ENCODE results near the gene PGR.

Gene PGR

DNA sequence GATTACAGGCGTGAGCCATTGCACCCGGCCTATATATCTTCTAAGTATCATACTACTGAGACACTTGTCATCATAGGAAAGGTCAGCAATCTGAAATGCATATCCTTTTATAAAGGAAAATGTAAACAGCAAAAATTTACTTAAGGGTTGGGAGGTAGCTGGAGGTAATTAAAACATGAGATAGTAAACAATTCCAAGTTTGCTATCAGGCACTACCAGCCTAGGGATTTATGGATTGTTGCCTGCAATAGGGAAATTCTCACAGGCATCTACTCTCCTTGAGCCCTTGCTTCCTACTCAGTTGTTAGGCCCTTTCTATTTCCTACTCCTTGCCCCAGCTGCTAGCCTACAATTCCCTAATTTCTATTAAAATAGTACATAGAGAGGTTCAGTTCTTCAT is 16.1 kb downstream of the PGR start:
- no peak for ATAC-seq (replicated peaks; ENCODE audit: extremely low read depth, poor library complexity, severe bottlenecking)
- Mint-ChIP-seq H3K27me3 (no peaks in the 10 kb centered on the region), H3K27ac (ENCODE audit: low read depth) (no peak overlapping the region), H3K4me3 (no peak overlapping the region), H3K36me3 (ENCODE audit: insufficient read depth) (no peaks in the 10 kb centered on the region), H3K4me1 (no peaks in the 10 kb centered on the region), H3K9me3 (peaks cover 21% of the 10 kb centered on the region)
- DNase-seq (ENCODE audit: low spot score in 2 of 2) = no peak

DNA sequence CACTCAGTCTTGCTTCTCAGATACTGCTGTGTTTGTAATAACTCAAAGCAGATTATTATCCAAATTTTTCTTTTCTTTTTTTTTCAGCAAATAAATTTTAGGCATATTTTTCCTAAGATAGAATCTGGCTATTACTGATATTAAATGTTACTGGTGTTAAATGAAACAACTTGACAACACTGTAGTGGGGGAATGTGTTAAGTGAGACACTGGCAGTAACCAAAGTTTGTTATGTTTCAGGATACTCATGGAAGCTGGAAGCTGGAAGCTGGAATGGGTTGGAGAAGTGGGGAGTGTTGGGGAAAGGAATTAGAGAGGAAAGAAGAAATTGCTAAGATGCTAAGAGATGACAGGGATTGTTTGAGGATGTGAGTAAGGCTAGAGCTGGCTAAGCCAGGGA is 24.9 kb downstream of the PGR start:
- no peak overlapping the region for H3K4me3 Mint-ChIP-seq
- no peak for ATAC-seq (replicated peaks; ENCODE audit: extremely low read depth, poor library complexity, severe bottlenecking)
- DNase-seq (ENCODE audit: low spot score in 2 of 2) = no peak
- H3K36me3 Mint-ChIP-seq (ENCODE audit: insufficient read depth) = no peaks in the 10 kb centered on the region
- no peaks in the 10 kb centered on the region for H3K4me1 Mint-ChIP-seq
- peaks cover 13% of the 10 kb centered on the region for H3K9me3 Mint-ChIP-seq
- H3K27me3 Mint-ChIP-seq = no peaks in the 10 kb centered on the region
- H3K27ac Mint-ChIP-seq (ENCODE audit: low read depth) = no peak overlapping the region

DNA sequence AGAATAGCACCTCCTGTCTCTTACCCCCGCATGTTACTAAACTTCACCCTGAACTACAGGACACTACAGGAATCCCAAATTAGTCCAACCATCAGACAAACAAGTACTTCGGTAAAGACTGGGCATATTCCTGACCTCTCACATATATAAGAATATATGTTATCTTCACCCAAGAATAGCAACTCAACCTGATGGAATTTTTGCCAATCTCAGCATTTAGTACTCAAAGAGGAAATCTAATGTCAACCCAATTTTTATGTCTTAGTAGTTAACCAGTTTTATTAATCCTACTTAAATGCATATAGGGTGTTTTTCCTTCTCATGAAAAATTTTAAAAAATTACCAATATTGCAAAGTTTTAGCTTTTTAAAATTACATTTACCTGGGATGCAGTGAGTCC is 26.2 kb downstream of the PGR start:
- Mint-ChIP-seq H3K27me3 (no peaks in the 10 kb centered on the region), H3K4me3 (no peak overlapping the region), H3K4me1 (no peaks in the 10 kb centered on the region), H3K9me3 (peaks cover 7% of the 10 kb centered on the region), H3K36me3 (ENCODE audit: insufficient read depth) (no peaks in the 10 kb centered on the region), H3K27ac (ENCODE audit: low read depth) (no peak overlapping the region)
- ATAC-seq (replicated peaks; ENCODE audit: extremely low read depth, poor library complexity, severe bottlenecking) (no peak), DNase-seq (ENCODE audit: low spot score in 2 of 2) (no peak)

DNA sequence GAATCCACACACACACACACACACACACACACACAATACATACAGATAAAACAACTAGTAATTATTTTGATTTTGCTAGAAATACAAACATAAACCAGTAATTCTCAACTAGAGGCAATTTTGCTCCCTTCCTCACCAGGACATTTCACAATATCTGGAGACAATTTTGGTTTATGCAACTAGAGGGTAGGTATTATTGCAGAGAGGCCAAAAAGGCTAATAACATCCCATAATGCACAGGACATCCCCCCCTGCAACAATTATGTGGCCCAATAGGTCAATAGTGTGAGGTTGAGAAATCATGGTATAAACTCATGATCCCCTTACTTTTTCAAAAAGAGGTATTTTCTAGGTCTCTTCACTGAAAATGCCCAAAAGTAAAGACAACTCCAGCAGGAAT is 29.0 kb downstream of the PGR start:
- H3K4me1 Mint-ChIP-seq = no peaks in the 10 kb centered on the region
- no peak overlapping the region for H3K27ac Mint-ChIP-seq (ENCODE audit: low read depth)
- H3K36me3 Mint-ChIP-seq (ENCODE audit: insufficient read depth) = no peaks in the 10 kb centered on the region
- DNase-seq (ENCODE audit: low spot score in 2 of 2) = no peak
- H3K9me3 Mint-ChIP-seq = peaks cover 13% of the 10 kb centered on the region
- no peaks in the 10 kb centered on the region for H3K27me3 Mint-ChIP-seq
- H3K4me3 Mint-ChIP-seq = no peak overlapping the region
- no peak for ATAC-seq (replicated peaks; ENCODE audit: extremely low read depth, poor library complexity, severe bottlenecking)

DNA sequence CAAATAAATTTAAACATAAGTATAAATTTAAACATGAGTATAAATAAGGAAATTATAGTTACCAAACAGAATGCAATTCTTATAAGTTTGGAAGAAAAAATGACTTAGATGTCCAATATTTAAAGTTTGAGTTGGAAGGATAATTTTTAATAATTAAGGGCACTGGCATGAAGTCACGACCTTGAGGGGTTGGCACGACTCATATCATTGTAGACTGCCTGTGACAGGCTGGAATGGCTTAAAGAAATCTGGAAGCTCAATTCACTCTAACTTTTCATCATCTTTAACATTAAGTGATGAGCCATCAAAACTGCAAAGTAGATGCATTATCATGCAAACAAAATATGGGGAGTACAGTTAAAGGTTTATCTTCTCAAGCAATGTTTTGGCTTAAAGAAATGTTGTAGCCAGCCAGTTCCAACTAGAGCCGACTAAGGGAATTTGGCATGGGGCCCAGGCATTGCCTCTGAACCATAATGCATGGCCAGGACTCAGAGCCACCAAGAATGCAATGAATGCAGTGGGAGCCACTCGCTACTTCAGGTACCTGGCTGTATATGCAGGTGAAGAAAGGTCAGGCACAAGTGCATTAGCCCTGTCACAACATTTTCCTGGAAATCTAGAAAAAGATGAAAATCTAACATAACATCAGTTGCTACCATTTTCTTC is 33.4 kb downstream of the PGR start:
- no peaks in the 10 kb centered on the region for H3K27me3 Mint-ChIP-seq
- H3K36me3 Mint-ChIP-seq (ENCODE audit: insufficient read depth) = no peaks in the 10 kb centered on the region
- DNase-seq (ENCODE audit: low spot score in 2 of 2) (no peak), ATAC-seq (replicated peaks; ENCODE audit: extremely low read depth, poor library complexity, severe bottlenecking) (no peak)
- no peak overlapping the region for H3K27ac Mint-ChIP-seq (ENCODE audit: low read depth)
- H3K9me3 Mint-ChIP-seq = peaks cover 18% of the 10 kb centered on the region
- H3K4me3 Mint-ChIP-seq = no peak overlapping the region
- no peaks in the 10 kb centered on the region for H3K4me1 Mint-ChIP-seq

DNA sequence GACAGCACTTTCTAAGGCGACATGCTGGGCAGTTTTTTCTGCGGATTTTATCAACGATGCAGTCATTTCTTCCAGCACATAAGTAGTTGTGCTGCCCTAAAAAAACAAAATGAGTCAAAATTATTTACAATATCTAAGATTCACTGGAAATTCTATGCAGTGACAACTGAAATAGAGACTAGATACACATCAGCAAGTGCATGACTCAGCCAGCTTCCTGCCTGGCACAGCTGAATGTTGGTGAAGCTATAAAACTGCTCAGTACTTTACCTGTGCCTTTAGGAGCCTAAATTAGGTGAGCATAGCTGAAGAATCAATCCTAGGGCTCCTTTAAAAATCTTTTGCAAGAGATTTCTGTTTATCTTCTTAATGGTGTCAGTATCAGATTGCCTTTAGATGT is 37.8 kb downstream of the PGR start:
- no peak for ATAC-seq (replicated peaks; ENCODE audit: extremely low read depth, poor library complexity, severe bottlenecking)
- H3K27ac Mint-ChIP-seq (ENCODE audit: low read depth) = no peak overlapping the region
- no peaks in the 10 kb centered on the region for H3K27me3 Mint-ChIP-seq
- no peak overlapping the region for H3K4me3 Mint-ChIP-seq
- DNase-seq (ENCODE audit: low spot score in 2 of 2) = no peak
- no peaks in the 10 kb centered on the region for H3K4me1 Mint-ChIP-seq
- H3K9me3 Mint-ChIP-seq = peaks cover 25% of the 10 kb centered on the region
- H3K36me3 Mint-ChIP-seq (ENCODE audit: insufficient read depth) = no peaks in the 10 kb centered on the region

DNA sequence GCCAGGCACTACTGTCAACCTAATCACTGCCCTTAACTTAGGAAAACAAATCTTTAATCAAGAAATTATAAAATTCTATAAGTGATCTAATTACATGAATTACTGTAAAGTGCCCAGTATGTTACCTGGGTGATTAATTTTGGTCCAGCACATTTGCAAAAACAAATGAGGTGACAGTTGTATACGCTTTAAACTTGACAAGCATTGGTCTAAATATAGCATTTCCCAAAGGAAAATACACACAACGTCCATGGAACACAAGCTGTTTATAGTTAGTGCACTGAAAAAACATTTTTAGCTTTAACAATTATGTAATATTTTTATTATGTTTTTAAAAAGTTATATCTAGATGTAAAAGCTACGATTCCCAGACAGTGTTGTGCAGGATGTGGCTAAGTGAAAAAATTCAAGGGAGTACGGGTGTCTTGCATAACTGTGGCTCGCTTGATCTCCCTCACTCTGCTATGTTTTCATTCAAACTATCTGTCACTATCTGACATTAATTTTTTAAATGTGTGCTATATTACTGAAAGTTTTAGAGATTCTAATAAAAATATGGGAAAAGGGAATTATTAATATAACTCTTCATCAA is 38.8 kb downstream of the PGR start:
- Mint-ChIP-seq H3K4me3 (no peak overlapping the region), H3K27ac (ENCODE audit: low read depth) (no peak overlapping the region), H3K36me3 (ENCODE audit: insufficient read depth) (no peaks in the 10 kb centered on the region), H3K27me3 (no peaks in the 10 kb centered on the region), H3K9me3 (peaks cover 25% of the 10 kb centered on the region), H3K4me1 (no peaks in the 10 kb centered on the region)
- DNase-seq (ENCODE audit: low spot score in 2 of 2) (no peak), ATAC-seq (replicated peaks; ENCODE audit: extremely low read depth, poor library complexity, severe bottlenecking) (no peak)

DNA sequence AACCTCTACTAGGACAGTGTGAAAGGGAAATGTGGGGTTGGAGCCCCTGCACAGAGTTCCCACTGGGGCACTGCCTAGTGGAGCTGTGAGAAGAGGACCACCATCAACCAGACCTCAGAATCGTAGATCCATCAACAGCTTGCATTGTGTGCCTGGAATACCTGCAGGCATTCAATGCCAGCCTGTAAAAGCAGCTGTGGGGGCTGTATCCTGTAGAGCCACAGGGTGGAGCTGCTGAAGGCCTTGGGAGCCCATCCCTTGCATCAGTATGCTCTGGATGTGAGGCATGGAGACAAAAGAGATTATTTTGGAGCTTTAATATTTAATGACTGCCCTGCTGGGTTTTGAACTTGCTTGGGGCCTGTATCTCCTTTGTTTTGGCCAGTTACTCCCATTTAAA is 46.3 kb downstream of the PGR start:
- no peak for DNase-seq (ENCODE audit: low spot score in 2 of 2)
- no peak overlapping the region for H3K27ac Mint-ChIP-seq (ENCODE audit: low read depth)
- no peak for ATAC-seq (replicated peaks; ENCODE audit: extremely low read depth, poor library complexity, severe bottlenecking)
- H3K9me3 Mint-ChIP-seq = peaks cover 28% of the 10 kb centered on the region
- H3K36me3 Mint-ChIP-seq (ENCODE audit: insufficient read depth) = no peaks in the 10 kb centered on the region
- H3K4me3 Mint-ChIP-seq = no peak overlapping the region
- H3K4me1 Mint-ChIP-seq = no peaks in the 10 kb centered on the region
- no peaks in the 10 kb centered on the region for H3K27me3 Mint-ChIP-seq

DNA sequence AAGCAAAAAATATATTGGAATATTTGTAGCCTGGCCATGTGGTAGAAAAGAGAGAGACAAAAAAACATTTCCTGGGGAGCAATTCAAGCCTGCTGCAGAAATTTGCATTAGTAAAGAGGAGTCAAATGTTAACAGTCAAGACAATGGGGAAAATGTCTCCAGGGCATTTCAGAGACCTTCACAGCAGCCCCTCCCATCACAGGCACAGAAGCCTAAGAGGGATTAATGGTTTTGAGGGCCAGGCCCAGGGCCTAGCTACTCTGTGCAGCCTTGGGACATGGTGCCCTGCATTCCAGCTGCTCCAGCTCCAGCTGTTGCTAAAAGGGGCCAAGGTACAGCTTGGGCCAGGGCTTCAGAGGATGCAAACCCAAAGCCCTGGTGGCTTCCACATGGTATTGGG is 46.8 kb downstream of the PGR start:
- H3K4me3 Mint-ChIP-seq = no peak overlapping the region
- no peaks in the 10 kb centered on the region for H3K27me3 Mint-ChIP-seq
- DNase-seq (ENCODE audit: low spot score in 2 of 2) = no peak
- H3K4me1 Mint-ChIP-seq = no peaks in the 10 kb centered on the region
- no peak for ATAC-seq (replicated peaks; ENCODE audit: extremely low read depth, poor library complexity, severe bottlenecking)
- H3K27ac Mint-ChIP-seq (ENCODE audit: low read depth) = no peak overlapping the region
- peaks cover 28% of the 10 kb centered on the region for H3K9me3 Mint-ChIP-seq
- no peaks in the 10 kb centered on the region for H3K36me3 Mint-ChIP-seq (ENCODE audit: insufficient read depth)

DNA sequence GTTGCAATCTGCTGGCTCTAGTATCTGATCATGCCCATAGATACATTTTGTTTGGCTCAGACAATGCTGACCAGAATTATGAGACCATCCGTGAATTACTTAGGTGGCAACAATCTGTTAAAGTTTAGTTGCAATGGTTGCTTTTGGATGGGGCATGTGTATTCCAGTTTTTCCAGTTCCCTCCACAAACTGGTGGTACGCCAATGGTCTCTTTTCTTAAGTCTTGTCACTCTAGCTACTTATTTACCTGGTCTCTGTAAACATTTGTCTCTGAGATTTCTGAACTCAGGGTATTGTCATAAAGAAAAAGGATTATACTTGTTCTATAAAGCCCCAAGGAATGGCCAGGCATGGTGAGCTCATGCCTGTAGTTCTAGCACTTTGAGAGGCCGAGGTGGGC is 65.9 kb downstream of the PGR start:
- ATAC-seq (replicated peaks; ENCODE audit: extremely low read depth, poor library complexity, severe bottlenecking) (no peak), DNase-seq (ENCODE audit: low spot score in 2 of 2) (no peak)
- Mint-ChIP-seq H3K27me3 (no peaks in the 10 kb centered on the region), H3K4me1 (no peaks in the 10 kb centered on the region), H3K4me3 (no peak overlapping the region), H3K27ac (ENCODE audit: low read depth) (no peak overlapping the region), H3K9me3 (peaks cover 10% of the 10 kb centered on the region), H3K36me3 (ENCODE audit: insufficient read depth) (peaks cover 2% of the 10 kb centered on the region)

DNA sequence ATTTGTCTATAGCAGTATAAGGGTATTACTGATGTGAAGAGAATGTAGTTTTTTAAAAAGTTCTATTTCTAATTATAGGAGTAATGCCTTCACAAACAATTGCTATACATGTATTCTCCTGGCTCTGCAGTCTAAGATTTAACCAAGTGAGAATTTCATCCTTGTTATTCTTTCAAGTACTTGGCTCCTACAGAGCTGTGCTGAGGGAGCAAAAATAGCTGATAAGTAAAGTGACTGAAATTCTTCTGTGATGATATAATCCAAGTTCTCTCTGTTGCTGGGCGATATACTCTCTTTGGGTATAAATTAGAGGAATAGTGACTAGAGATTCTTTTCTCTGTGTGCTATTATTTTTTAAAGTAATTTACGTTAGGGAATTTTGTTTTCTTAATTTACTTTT is 68.0 kb downstream of the PGR start:
- peaks cover 19% of the 10 kb centered on the region for H3K9me3 Mint-ChIP-seq
- H3K27me3 Mint-ChIP-seq = no peaks in the 10 kb centered on the region
- H3K36me3 Mint-ChIP-seq (ENCODE audit: insufficient read depth) = peaks cover 1% of the 10 kb centered on the region
- H3K4me3 Mint-ChIP-seq = no peak overlapping the region
- H3K27ac Mint-ChIP-seq (ENCODE audit: low read depth) = no peak overlapping the region
- no peak for DNase-seq (ENCODE audit: low spot score in 2 of 2)
- ATAC-seq (replicated peaks; ENCODE audit: extremely low read depth, poor library complexity, severe bottlenecking) = no peak
- H3K4me1 Mint-ChIP-seq = no peaks in the 10 kb centered on the region

DNA sequence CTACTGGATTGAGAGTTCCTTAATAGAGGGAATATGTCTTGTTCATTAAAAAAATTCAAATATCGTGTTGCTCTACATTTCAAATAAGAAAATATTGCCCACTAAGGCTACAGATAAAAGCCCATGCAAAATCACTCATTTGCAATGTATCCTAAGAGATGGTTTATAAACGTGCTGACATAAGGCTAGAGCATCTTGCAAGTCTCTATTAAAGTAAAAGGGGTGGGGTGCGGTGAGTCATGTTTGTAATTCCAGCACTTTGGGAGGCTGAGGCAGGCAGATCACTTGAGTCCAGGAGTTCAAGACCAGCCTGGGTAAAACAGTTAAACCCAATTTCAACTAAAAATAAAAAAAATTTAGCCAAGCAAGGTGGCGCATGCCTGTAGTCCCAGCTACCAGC is 70.3 kb downstream of the PGR start:
- H3K27me3 Mint-ChIP-seq = no peaks in the 10 kb centered on the region
- H3K4me1 Mint-ChIP-seq = no peaks in the 10 kb centered on the region
- DNase-seq (ENCODE audit: low spot score in 2 of 2) (no peak), ATAC-seq (replicated peaks; ENCODE audit: extremely low read depth, poor library complexity, severe bottlenecking) (no peak)
- H3K36me3 Mint-ChIP-seq (ENCODE audit: insufficient read depth) = peaks cover 1% of the 10 kb centered on the region
- no peak overlapping the region for H3K4me3 Mint-ChIP-seq
- H3K27ac Mint-ChIP-seq (ENCODE audit: low read depth) = no peak overlapping the region
- peaks cover 19% of the 10 kb centered on the region for H3K9me3 Mint-ChIP-seq

DNA sequence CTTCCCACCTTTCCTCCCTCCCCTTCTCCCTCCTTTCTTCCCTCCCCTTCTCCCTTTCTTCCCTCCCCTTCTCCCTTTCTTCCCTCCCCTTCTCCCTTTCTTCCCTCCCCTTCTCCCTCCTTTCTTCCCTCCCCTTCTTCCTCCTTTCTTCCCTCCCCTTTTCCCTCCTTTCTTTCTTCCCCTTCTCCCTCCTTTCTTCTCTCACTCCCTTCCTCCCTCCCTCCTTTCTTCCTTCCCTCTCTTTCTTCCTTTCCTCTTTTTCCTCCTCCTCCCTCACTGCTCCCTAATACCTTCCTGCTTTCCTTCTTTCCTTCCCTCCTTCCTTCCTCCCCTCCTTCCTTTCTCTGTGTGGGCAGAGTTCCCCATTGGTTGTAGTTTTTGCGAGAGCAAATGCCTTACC is 76.1 kb downstream of the PGR start:
- no peak overlapping the region for H3K4me3 Mint-ChIP-seq
- no peaks in the 10 kb centered on the region for H3K4me1 Mint-ChIP-seq
- peaks cover 1% of the 10 kb centered on the region for H3K36me3 Mint-ChIP-seq (ENCODE audit: insufficient read depth)
- no peak for ATAC-seq (replicated peaks; ENCODE audit: extremely low read depth, poor library complexity, severe bottlenecking)
- no peak overlapping the region for H3K27ac Mint-ChIP-seq (ENCODE audit: low read depth)
- no peaks in the 10 kb centered on the region for H3K27me3 Mint-ChIP-seq
- H3K9me3 Mint-ChIP-seq = peaks cover 19% of the 10 kb centered on the region
- DNase-seq (ENCODE audit: low spot score in 2 of 2) = no peak

All from central memory CD8-positive, alpha-beta T cell (primary cell).